GM15510 (cell line): ENCODE results near the gene TTC32.

Source experiments
- POLR2A ChIP-seq: IDR thresholded peaks from 3 replicates; pipeline ENCODE4 v1.6.1; 2011; ENCODE audit warnings: borderline replicate concordance; ENCODE audit not compliant: insufficient read length; ENCODE audit errors: extremely low read depth

The TTC32 gene

DNA sequence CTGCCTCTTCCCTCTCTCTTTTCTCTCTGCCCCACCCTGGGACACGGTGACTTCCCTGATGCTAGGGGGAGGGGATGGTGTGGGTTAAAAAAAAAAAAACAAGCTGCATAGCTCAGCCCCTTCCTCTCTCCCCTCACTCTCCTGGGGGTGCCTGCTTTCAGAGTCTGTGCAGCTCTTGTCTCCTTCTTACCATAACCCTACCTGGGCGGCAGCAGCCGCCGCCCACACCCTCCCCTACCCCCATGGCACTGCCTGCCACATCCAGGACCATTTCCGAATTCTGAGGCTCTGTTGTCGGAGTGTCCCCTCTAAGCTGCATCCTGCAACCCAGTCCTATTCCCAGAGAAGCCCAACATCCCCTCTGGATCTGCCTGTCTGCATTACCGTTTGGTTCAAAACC is 16.0 kb downstream of the TTC32 start:
- no peak for TF ChIP-seq POLR2A

DNA sequence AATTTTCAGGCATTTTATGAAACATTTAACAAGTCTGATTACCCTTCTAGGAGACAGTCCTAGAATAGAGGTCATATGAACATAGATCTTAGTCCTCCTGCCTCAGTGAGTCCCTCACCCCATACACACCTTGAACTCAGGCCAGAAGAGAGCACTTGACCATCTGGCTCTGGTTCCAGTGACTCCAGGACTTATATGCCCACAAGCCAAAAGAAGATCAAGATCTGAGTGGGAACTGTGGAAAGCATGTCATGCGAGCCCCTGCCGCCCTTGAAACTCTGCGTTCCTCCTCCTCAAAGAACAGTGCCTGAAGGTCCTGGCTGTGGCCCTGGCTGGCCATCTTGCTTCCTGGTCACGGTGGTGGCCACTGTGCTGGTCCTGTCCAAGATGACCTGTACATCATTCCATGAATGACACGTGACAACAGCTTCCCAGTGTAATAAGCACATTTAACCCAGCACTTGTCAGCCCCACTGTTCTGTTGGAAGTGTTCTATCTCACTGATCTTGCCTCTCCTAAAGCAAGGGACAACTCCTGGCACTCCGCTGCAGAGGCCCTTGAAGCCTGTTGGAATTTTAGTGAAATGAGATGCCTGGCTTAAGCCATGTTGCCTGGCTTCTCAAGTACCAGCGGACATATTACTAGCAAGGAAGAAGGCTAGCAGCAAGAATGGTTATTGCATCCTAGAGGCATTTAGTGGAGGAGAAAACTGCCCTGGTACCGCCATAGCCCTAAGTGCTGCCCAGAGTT is 17.6 kb downstream of the TTC32 start:
- TF ChIP-seq POLR2A, result no peak

- TF ChIP-seq POLR2A, result no peak
Measured at GRCh38 chr2:19883486-19883885, 18.3 kb downstream of the TTC32 start.

DNA sequence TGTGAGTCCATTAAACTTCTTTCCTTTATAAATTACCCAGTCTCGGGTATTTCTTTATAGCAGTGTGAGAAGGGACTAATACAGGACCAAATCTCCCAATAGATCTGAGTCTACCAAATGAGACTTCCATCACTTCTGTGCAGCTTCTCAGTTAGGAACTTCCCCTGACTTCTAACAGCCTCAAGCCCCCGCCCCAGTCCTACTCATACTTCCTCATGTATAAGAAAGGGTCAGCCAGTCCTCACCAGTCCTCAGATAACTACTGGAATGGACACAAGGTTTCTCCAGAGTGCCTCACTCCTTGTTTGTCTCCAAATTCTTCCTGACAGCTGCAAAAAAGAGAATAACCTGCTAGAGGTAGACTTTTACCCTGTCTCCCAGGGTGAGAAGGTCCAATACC is 19.5 kb downstream of the TTC32 start:
- TF ChIP-seq POLR2A, result no peak

GRCh38 chr2:19881908-19882265 is 19.9 kb downstream of the TTC32 start:
- TF ChIP-seq POLR2A, result no peak

GRCh38 chr2:19881221-19881907 is 20.4 kb downstream of the TTC32 start:
- no peak for TF ChIP-seq POLR2A

- no peak for TF ChIP-seq POLR2A
Measured at GRCh38 chr2:19879120-19879519, 22.7 kb downstream of the TTC32 start.

GRCh38 chr2:19878268-19879046 is 23.3 kb downstream of the TTC32 start:
- TF ChIP-seq POLR2A, result no peak

DNA sequence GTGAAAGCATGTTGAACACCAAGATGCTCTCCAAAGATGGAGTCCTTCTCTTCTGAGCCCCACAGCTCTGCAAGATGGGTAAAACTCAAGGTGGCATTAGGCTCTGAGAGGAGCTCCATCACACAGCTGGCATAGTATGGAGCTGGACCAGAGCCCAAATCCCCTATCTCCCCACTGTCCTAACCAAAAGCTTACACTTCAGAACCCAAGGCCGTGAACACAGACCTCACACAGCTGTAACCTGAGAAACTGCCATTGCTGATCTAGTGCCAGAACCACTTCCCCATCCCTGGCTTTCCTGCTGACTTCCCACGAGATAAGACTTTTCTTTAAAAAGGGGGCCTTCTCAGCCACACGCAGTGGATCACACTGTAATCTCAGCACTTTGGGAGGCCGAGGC is 25.0 kb downstream of the TTC32 start:
- no peak for TF ChIP-seq POLR2A

- no peak for TF ChIP-seq POLR2A
Measured at GRCh38 chr2:19875280-19875679, 26.5 kb downstream of the TTC32 start.

- TF ChIP-seq POLR2A, result no peak
Measured at GRCh38 chr2:19874726-19875125, 27.1 kb downstream of the TTC32 start.

GRCh38 chr2:19873014-19873413 is 28.8 kb downstream of the TTC32 start:
- TF ChIP-seq POLR2A, result no peak

GRCh38 chr2:19872302-19872701 is 29.5 kb downstream of the TTC32 start:
- no peak for TF ChIP-seq POLR2A

- TF ChIP-seq POLR2A, result no peak
Measured at GRCh38 chr2:19871836-19872235, 29.9 kb downstream of the TTC32 start.

- TF ChIP-seq POLR2A, result no peak
Measured at GRCh38 chr2:19870792-19871191, 31.0 kb downstream of the TTC32 start.
